Activated CD4-positive, alpha-beta T cell treated with anti-CD3 and anti-CD28 coated beads for 36 hours (primary cell): Measurements from ENCODE around the gene ARHGAP22. TPM values are rescaled to one million over a fixed set of nuclear protein-coding genes. Genes with fewer than 3 reads are reported as not detected.

Experiments used
- ATAC-seq: fragments of 200-7000 bp; cut with Tn5 transposase; one replicate; pipeline ENCODE4 v1.10.0; 2021; ENCODE audit warnings: mild to moderate bottlenecking, moderate library complexity
- CTCF ChIA-PET: fragments of 350-600 bp; sonication (Branson Sonifier 250); formaldehyde crosslinking; loops from one replicate; lab custom pipeline; 2021; ENCODE audit warnings: antibody characterized with exemption; lab: Charles Lee
- POLR2A ChIA-PET: fragments of 350-600 bp; sonication (Branson Sonifier 250); formaldehyde crosslinking; loops from one replicate; lab custom pipeline; 2021; ENCODE audit warnings: antibody characterized with exemption, inconsistent platforms; lab: Charles Lee
- DNase-seq: peaks from one replicate; pipeline ENCODE4 v3.0.0-alpha.2; 2020
- H3K27ac Mint-ChIP-seq: one replicate; pipeline ENCODE4 v1.8.0; 2021; ENCODE audit warnings: mixed read lengths
- H3K27me3 Mint-ChIP-seq: one replicate; pipeline ENCODE4 v1.8.0; 2021; ENCODE audit warnings: mixed read lengths
- H3K36me3 Mint-ChIP-seq: one replicate; pipeline ENCODE4 v1.8.0; 2021; ENCODE audit warnings: low read depth, mixed read lengths
- H3K4me1 Mint-ChIP-seq: one replicate; pipeline ENCODE4 v1.8.0; 2021; ENCODE audit warnings: mixed read lengths
- H3K4me3 Mint-ChIP-seq: one replicate; pipeline ENCODE4 v1.8.0; 2021; ENCODE audit warnings: mild to moderate bottlenecking, moderate library complexity, mixed read lengths
- H3K9me3 Mint-ChIP-seq: one replicate; pipeline ENCODE4 v1.8.0; 2021; ENCODE audit warnings: low read depth, mixed read lengths
- intact Hi-C, 2 experiments: fragments of 100-400 bp; cut with DNase I in 1 of 2; cut with micrococcal nuclease in 1 of 2; formaldehyde crosslinking; loops; one replicate each; pipeline versions ENCODE4 v1.14.2 to v1.15.1; 2022 to 2024; cut with DNase I, micrococcal nuclease
- total RNA-seq, 2 experiments: library from RNA; stranded (reverse); gene quantifications; one replicate each; pipeline ENCODE4 v1.2.3, GENCODE V29; 2021

The ARHGAP22 gene
- total RNA-seq, 2 experiments from 2014 or later, result 0.27 to 0.47 TPM

DNA sequence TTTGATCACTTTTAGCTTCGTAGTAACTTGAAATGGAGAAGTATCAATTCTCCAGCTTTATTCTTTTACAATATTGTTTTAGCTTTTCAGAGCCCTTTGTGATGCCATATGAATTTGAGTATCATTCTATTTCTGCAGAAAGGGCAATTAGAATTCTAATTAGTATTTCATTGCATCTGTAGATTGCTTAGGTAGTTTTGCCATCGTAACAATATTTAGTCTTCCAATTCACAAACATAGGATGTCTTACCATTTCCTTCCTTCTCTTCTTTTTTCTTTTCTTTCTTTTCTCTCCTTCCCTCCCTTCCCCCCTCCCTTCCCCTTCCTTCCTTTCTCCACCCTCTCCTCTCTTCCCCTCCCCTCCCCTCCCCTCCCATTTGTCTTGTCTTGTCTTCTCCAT lies 193.4 kb downstream of the ARHGAP22 start:
- H3K4me3 Mint-ChIP-seq, result no peak overlapping the region
- H3K36me3 Mint-ChIP-seq, result peaks cover 37% of the 10 kb centered on the region
- no peaks in the 10 kb centered on the region for H3K27me3 Mint-ChIP-seq
- ChIA-PET CTCF (interaction anchor here (1.3 kb wide), 1 partner anchor 11 kb away, joined by 4 read pairs; no protein-coding TSS in a partner anchor), POLR2A (interaction anchor here (0.6 to 0.7 kb wide), 2 partner anchors 14 to 20 kb away, joined by 3 read pairs; no protein-coding TSS in a partner anchor)
- intact Hi-C loops, result no loop called here
- H3K27ac Mint-ChIP-seq, result no peak overlapping the region
- H3K9me3 Mint-ChIP-seq, result peaks cover 8% of the 10 kb centered on the region
- H3K4me1 Mint-ChIP-seq, result no peaks in the 10 kb centered on the region
- DNase-seq, result no peak
- ATAC-seq, result no peak

DNA sequence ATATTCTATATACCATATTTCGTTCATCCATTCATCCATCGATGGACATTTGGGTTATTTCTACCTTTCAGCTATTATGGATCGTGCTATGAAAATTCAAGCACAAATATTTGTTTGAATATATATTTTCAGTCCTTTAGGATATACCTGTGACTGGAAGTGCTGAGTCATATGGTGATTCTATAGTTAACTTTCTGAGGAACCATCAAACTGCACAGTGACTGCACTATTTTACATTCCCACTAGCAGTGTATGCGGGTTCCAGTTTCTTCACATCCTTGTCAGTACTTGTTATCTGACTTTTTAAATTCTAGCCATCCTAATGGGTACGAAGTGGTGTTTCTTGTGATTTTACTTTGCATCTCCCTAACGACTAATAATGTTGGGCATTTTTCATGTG lies 194.4 kb downstream of the ARHGAP22 start:
- Mint-ChIP-seq H3K27ac (no peak overlapping the region), H3K4me3 (no peak overlapping the region), H3K9me3 (peaks cover 8% of the 10 kb centered on the region), H3K36me3 (peaks cover 45% of the 10 kb centered on the region), H3K27me3 (no peaks in the 10 kb centered on the region), H3K4me1 (no peaks in the 10 kb centered on the region)
- DNase-seq, result no peak
- ATAC-seq, result no peak
- CTCF ChIA-PET, result no interaction called here
- intact Hi-C loops, result no loop called here
- POLR2A ChIA-PET, result no interaction called here

DNA sequence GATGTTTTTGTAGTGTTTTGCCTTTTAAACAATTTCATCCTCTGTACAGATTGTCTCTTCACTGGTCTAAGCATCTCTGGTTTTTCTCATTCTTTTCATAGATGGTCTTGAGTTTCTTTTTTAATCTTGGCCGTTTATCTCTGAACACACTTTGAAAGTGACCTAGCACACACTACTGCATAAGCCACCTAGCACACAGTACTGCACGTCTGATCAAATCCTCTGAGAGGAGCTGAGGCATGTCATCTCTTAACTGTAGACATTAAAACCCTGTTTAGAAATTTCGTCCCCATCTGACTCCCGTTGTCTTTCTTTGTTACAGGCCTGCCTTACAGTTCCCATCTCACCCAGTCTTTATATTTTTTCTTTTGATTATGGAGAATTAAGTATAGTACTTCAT lies 198.2 kb downstream of the ARHGAP22 start:
- H3K9me3 Mint-ChIP-seq, result no peaks in the 10 kb centered on the region
- H3K4me3 Mint-ChIP-seq, result no peak overlapping the region
- H3K27me3 Mint-ChIP-seq, result no peaks in the 10 kb centered on the region
- DNase-seq (no peak), ATAC-seq (no peak)
- peaks cover 29% of the 10 kb centered on the region for H3K36me3 Mint-ChIP-seq
- POLR2A ChIA-PET, result no interaction called here
- H3K4me1 Mint-ChIP-seq, result no peaks in the 10 kb centered on the region
- H3K27ac Mint-ChIP-seq, result no peak overlapping the region
- intact Hi-C loops, result no loop called here
- CTCF ChIA-PET, result no interaction called here

DNA sequence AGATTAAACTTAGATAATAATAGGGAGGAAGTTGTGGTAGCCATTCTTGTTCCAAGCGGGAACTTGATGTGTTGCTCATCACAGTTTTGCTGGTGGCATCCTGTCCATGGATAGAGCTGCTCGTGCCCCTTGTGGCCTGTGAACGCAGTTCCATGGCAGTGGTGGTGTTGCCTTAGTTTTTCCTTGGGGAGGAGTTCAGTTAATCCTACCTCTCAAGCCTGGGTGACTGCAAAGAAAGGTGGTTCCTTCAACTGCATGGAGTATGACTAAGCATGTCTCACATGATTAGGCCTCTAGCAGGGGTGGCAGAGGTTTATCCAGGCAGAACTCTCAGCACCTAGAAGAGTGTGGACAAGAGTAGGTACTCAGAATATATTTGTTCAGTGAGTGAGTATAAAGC lies 198.7 kb downstream of the ARHGAP22 start:
- Mint-ChIP-seq H3K9me3 (no peaks in the 10 kb centered on the region), H3K4me1 (peaks cover 1% of the 10 kb centered on the region), H3K27me3 (no peaks in the 10 kb centered on the region), H3K36me3 (peaks cover 26% of the 10 kb centered on the region), H3K27ac (no peak overlapping the region), H3K4me3 (no peak overlapping the region)
- DNase-seq (no peak), ATAC-seq (peak; percentile 36)
- intact Hi-C loops, result no loop called here
- CTCF ChIA-PET, result no interaction called here
- POLR2A ChIA-PET, result no interaction called here

DNA sequence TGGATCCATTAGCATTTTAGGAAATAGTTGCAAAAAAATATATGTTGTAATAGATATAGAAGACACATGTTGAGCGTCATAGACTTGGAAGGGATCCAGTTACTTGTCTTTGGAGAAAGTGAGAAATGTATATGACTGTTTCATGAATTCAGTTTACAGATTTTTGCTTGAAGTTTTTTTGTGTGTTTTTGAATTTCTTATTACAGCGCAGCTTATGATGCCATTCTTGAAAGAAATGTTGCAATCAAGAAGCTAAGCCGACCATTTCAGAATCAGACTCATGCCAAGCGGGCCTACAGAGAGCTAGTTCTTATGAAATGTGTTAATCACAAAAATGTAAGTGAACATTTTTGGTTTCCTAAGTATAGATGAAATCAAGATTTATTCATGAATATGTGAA lies 200.2 kb downstream of the ARHGAP22 start:
- DNase-seq (no peak), ATAC-seq (no peak)
- ChIA-PET POLR2A (no interaction called here), CTCF (no interaction called here)
- Mint-ChIP-seq H3K27ac (no peak overlapping the region), H3K9me3 (no peaks in the 10 kb centered on the region), H3K4me1 (peaks cover 13% of the 10 kb centered on the region), H3K27me3 (no peaks in the 10 kb centered on the region), H3K36me3 (peaks cover 13% of the 10 kb centered on the region), H3K4me3 (no peak overlapping the region)
- intact Hi-C loops, result no loop called here

DNA sequence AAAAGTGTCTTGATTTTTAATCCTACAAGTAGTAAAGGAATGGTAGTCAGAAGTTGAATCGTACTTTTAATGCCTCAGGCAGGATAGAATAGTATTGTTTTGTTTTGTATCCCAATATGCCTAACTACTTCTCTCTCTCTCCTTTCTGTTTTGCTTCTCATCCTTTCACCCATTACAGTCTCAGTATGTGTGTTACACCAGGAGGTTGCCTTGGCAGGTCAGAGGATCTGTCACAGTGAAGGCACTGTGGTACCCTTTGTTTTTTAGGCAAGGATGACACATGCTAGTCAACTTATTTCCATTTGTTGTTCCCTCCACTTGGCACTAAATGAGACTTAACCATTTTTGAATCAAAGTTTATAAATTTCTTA lies 204.0 kb downstream of the ARHGAP22 start:
- DNase-seq, result no peak
- CTCF ChIA-PET, result no interaction called here
- H3K27ac Mint-ChIP-seq, result no peak overlapping the region
- H3K4me3 Mint-ChIP-seq, result no peak overlapping the region
- peaks cover 8% of the 10 kb centered on the region for H3K36me3 Mint-ChIP-seq
- H3K4me1 Mint-ChIP-seq, result peaks cover 21% of the 10 kb centered on the region
- intact Hi-C loops, result no loop called here
- POLR2A ChIA-PET, result no interaction called here
- peak; percentile 51 for ATAC-seq
- H3K27me3 Mint-ChIP-seq, result no peaks in the 10 kb centered on the region
- H3K9me3 Mint-ChIP-seq, result no peaks in the 10 kb centered on the region

DNA sequence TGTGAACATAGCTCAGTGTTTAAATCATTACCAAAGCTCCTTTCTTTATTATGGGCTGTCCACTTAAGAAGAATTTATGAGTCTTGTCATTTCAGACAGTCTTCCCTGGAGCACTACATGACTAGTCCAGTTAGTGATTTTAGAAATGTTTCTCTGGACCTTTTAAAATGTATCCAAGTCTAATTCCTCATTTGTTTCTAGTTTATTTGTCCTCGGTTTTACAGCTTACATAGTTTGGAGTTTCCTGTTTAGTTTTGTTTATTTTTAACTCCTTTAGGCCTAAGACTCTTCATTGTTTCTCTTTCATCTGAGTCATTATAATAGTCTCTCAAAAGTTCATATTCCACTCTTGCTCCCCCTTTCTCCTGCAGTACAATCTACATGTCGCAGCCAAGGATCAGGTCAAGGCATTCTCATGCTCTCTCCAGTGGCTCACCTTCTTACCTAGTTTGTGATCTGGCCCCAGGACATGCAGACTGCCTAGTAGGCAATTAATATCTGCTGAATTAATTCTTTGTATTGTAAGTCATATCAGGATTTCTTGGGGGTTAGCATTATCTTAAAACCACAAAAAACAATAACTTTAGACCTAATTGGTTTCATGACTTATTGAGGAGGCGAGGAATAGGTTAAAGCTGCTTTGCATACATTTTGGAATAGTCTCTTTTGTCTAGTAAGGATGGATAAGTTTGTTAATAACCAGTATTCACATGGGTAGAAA lies 204.6 kb downstream of the ARHGAP22 start:
- CTCF ChIA-PET, result no interaction called here
- no peak overlapping the region for H3K27ac Mint-ChIP-seq
- intact Hi-C loops, result no loop called here

DNA sequence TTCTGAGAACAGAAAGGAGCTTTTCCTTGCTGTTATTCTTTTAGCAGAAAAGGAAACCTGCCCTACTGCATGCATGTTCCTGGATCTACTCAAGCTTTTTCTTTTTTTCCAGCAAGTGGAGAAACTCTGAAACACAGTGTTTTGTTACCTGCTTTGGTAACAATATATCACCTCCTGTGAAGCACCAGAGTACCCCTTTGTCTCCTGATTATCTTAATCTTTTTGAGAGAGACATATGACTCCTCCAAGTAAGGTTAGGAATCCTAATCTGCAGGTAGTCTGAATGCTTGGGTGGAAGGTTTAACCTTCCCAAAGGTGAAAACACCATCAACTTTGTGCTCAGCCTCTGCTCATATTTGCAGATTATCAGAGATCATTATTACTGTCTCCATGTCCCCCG lies 205.3 kb downstream of the ARHGAP22 start:
- intact Hi-C loops, result no loop called here
- ATAC-seq (no peak), DNase-seq (no peak)
- H3K27ac Mint-ChIP-seq, result no peak overlapping the region
- ChIA-PET POLR2A (no interaction called here), CTCF (no interaction called here)
- no peaks in the 10 kb centered on the region for H3K27me3 Mint-ChIP-seq
- no peak overlapping the region for H3K4me3 Mint-ChIP-seq
- H3K4me1 Mint-ChIP-seq, result peaks cover 21% of the 10 kb centered on the region
- H3K9me3 Mint-ChIP-seq, result no peaks in the 10 kb centered on the region
- H3K36me3 Mint-ChIP-seq, result peaks cover 2% of the 10 kb centered on the region

More for the DNA sequence above, 204.6 kb downstream of the ARHGAP22 start:
- H3K9me3 Mint-ChIP-seq, result no peaks in the 10 kb centered on the region
- POLR2A ChIA-PET, result no interaction called here
- no peak overlapping the region for H3K4me3 Mint-ChIP-seq
- ATAC-seq (no peak), DNase-seq (no peak)
- peaks cover 21% of the 10 kb centered on the region for H3K4me1 Mint-ChIP-seq
- H3K27me3 Mint-ChIP-seq, result no peaks in the 10 kb centered on the region
- H3K36me3 Mint-ChIP-seq, result peaks cover 5% of the 10 kb centered on the region

DNA sequence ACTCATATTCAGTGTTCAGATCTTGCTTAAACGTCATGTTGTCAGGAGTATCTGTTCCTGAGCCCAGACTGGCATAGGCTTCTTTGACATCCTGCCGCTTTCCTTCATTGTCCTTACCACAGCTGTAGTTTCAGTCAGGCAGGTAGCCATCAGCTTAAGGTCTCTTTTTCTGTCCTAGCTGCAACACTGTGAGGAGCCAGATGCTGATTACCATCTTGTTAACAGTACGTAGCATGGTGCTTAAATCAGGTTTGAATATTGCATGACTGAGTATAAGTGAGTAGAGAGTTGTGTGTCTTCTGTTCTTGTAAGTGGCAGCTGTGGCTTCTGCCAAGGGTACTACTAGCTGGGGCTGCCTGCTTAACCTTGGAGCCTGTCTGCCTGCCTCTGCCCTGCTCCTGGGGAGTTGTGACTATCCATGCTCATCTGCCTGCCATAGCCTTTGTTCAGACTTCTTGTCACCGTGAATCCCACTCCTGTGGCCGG lies 205.8 kb downstream of the ARHGAP22 start:
- no peak for DNase-seq
- H3K27ac Mint-ChIP-seq, result no peak overlapping the region
- H3K9me3 Mint-ChIP-seq, result no peaks in the 10 kb centered on the region
- H3K36me3 Mint-ChIP-seq, result peaks cover 2% of the 10 kb centered on the region
- H3K4me3 Mint-ChIP-seq, result no peak overlapping the region
- POLR2A ChIA-PET, result no interaction called here
- ATAC-seq, result no peak
- intact Hi-C loops, result no loop called here
- CTCF ChIA-PET, result no interaction called here
- H3K27me3 Mint-ChIP-seq, result no peaks in the 10 kb centered on the region
- peaks cover 21% of the 10 kb centered on the region for H3K4me1 Mint-ChIP-seq

DNA sequence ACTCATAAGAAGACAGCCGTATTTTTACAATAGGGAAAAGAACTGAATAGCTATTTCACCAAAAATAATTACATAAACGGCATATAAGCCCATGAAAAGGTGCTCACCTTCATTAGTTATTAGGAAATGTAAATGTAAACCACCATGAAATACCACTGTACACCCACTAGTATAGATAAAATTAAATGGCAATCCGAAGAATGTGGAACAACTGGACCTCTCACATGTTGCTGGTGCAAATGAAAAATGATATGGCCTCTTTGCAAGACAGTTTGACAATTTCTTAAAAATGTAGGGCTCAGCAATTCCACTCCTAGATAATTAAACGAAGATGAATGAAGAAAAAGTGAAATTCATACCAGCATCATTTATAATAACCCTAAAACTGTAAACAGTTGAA lies 206.6 kb downstream of the ARHGAP22 start:
- Mint-ChIP-seq H3K27me3 (no peaks in the 10 kb centered on the region), H3K4me1 (peaks cover 25% of the 10 kb centered on the region), H3K27ac (no peak overlapping the region), H3K9me3 (no peaks in the 10 kb centered on the region), H3K4me3 (no peak overlapping the region), H3K36me3 (peaks cover 2% of the 10 kb centered on the region)
- no peak for DNase-seq
- ChIA-PET CTCF (no interaction called here), POLR2A (no interaction called here)
- no peak for ATAC-seq
- intact Hi-C loops, result no loop called here
